GM19238 (cell line): ENCODE data around the gene NYNRIN.
"Not testable (repeated sequence)": the region's sequence is repeated elsewhere in the genome, so short reads cannot be mapped to it uniquely, and the experiment has no call there.

ENCODE experiments used
- DNase-seq: peaks from one replicate; pipeline ENCODE4 v3.0.0; 2011; ENCODE audit warnings: low spot score; ENCODE audit not compliant: insufficient read length

NYNRIN gene

DNA sequence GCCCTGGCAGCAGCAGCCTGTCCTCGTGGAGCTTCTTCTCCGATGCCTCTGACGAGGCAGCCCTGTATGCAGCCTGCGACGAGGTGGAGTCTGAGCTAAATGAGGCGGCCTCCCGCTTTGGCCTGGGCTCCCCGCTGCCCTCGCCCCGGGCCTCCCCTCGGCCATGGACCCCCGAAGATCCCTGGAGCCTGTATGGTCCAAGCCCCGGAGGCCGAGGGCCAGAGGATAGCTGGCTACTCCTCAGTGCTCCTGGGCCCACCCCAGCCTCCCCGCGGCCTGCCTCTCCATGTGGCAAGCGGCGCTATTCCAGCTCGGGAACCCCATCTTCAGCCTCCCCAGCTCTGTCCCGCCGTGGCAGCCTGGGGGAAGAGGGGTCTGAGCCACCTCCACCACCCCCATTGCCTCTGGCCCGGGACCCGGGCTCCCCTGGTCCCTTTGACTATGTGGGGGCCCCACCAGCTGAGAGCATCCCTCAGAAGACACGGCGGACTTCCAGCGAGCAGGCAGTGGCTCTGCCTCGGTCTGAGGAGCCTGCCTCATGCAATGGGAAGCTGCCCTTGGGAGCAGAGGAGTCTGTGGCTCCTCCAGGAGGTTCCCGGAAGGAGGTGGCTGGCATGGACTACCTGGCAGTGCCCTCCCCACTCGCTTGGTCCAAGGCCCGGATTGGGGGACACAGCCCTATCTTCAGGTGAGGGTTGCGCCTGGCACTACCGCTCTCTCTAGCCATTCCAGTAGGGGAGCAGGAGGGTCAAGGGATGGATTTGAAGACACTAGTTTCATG is 28.7 kb upstream of the NYNRIN start:
- DNase-seq, result no peak

DNA sequence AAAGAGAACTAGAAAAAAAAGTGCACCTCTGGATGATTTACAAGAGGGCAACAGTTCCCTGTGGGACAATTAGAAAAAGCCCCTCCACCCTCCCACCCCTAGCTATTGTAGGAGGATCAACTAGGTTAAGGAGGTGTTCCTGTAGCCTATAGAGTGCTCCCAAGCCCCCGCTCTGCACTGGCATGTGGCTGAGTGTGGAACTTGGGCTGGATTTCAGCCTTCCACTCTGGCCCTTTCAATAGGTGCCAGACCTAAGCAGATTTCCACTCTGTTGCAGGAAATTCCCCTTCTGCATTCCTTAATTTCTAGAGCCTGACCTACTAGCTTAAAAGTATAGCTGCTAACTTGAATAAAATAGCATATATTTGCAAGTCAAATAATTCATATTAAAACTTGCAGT is 28.1 kb upstream of the NYNRIN start:
- DNase-seq, result no peak

DNA sequence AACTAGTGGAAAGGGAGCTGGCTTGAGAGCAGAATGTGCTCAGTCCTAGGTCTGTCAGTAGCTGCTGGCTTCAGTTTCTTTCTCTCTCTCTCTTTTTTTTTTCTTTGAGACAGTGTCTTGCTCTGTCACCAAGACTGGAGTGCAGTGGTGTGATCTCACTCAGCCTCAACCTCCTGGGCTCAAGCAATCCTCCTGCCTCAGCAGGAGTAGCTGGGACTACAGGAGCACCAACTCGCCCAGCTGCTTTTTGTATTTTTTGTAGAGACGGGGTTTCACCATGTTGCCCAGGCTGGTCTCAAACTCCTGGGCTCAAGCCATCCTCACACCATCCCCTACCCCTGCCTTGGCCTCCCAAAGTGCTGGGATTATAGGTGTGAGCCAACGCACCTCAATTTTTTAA is 27.2 kb upstream of the NYNRIN start:
- not testable (repeated sequence) for DNase-seq

DNA sequence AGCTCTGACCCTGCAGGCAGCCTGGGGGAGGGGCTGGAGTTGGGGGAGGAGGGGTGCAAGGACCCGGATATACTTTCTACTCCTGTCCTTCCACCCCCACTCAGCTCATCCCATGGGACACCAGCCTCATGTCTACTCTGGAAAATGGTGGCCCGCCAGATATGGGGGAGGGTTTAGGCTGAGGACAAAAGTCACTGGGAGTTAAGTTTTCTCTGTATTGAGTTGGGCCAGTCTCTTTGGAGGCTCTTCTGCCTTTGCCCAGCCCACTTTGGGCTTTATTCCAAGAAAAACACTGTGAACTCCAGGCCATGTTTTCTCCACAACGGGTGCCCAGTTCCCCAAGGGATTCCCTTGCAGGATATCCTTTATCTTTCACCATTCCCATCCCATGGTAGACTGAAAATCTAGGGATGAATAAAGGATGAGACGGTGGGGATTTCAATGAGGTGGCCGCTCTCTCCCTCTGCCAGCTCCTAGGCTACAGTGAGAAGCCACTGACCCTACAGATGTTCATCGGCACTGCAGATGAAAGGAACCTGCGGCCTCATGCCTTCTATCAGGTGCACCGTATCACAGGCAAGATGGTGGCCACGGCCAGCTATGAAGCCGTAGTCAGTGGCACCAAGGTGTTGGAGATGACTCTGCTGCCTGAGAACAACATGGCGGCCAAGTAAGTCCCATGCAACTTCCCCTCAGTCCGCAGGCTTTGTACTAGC is 25.9 kb upstream of the NYNRIN start:
- DNase-seq, result no peak

DNA sequence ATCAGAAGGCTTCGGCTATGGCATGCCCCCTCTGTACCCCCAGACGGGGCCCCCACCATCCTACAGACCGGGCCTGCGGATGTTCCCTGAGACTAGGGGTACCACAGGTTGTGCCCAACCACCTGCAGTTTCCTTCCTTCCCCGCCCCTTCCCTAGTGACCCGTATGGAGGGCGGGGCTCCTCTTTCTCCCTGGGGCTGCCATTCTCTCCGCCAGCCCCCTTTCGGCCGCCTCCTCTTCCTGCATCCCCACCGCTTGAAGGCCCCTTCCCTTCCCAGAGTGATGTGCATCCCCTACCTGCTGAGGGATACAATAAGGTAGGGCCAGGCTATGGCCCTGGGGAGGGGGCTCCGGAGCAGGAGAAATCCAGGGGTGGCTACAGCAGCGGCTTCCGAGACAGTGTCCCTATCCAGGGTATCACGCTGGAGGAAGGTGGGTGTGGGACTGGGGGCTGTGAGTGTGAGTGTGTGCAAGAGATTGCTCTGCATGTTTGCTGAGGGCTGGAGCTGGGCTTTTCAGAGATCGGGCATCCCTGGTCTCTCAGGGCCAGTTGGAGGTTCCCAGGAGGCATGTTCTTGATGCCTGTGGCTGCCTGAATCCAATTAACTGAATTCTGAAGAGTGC is 22.2 kb upstream of the NYNRIN start:
- no peak for DNase-seq

DNA sequence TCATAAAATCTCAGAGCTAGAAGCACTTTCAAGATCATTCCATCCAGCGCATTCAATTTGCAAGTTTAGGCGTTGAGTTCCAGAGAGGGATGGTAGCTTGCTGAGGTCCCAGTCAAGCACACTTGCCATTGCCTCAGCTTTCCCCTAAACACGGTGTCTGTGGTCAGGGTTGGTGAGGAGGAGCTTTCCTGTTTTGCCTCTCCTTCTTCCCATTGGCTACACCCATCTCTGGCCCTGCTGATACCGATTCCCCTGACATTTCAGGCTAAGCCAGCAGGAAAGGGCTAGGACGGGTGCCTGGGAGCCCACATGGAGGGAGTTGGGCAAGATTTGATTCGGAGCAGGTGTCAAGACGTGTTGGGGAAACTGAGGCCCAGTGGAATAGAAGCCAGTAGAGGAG is 21.7 kb upstream of the NYNRIN start:
- DNase-seq, result no peak

DNA sequence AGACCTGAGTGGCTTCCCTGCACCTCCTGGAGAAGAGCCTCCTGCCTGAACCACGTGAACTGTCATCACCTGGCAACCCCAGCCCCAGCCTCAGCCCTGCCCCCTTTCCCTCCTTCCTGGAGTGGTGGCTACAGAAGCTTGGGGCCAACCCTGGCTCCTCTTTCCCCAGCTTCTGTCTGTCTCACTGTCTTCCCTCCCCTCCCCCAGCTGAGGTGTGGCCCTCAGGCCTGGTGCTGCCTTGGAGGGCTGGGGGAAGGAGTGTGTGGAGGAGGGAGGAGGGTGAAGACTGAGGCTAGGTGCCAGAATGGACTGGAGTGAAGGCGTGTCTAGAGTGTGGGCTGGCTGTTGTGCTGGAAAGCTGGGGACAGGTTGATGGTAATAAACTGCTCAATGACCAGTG is 21.1 kb upstream of the NYNRIN start:
- no peak for DNase-seq

DNA sequence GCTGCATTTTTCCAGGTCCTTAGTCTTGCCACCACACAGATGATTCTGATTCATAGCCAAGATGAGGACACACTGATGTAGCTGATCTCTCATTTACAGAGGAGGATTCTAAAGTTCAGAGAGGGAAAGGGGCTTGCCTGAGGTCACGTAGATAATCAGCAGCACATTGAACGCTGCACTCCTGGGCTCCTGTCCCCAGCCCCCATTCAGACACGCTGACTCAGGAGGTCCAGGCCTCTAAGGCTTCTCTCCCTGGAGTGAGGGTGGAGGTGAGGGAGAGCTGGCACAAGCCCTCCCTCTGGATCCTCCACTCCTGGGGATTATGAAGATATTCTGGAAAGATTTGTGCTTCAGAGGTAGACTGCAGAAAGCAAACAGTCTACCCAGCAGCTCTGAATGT is 20.5 kb upstream of the NYNRIN start:
- DNase-seq, result no peak

DNA sequence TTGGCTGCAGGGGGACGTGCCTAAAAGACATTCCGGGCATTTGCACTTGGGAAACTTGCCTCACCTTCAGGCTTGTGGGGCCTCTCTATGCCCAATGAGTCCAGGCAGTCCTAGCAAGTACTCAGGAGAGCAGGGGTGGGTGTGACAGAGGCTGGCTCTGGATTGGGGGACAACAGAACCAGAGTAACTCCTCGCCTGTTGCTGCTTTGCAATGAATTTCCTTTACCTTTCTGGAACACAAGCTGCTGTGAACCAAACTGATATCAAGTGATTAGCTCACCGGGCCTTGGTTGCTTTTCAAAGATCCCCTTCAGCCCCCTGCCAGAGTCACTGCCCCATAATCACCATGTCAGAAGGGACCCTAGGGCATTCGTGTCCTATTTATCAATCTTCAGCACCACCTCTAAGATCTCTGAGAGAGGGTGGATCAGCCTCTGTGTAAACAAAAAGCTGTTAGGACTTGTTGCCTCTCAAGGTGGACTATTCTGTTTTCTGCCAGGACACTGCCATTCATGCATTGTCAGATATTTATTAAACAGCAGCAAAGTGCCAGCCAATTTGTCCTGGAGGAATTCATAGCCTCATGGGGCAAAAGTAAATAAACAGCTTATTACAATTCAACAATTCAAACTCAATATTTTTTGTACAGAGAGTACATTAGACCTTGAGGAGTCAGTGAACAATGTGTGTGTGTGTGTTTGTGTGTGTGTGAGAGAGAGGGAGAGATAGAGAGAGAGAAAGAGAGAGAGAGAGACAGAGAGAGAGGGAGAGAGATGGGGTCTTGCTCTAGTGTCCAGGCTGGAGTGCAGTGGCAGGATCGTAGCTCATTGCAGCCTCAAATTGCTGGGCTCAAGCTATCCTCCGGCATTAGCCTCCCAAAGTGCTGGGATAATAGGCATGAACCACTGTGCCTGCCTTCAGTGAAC is 19.6 kb upstream of the NYNRIN start:
- no peak for DNase-seq

DNA sequence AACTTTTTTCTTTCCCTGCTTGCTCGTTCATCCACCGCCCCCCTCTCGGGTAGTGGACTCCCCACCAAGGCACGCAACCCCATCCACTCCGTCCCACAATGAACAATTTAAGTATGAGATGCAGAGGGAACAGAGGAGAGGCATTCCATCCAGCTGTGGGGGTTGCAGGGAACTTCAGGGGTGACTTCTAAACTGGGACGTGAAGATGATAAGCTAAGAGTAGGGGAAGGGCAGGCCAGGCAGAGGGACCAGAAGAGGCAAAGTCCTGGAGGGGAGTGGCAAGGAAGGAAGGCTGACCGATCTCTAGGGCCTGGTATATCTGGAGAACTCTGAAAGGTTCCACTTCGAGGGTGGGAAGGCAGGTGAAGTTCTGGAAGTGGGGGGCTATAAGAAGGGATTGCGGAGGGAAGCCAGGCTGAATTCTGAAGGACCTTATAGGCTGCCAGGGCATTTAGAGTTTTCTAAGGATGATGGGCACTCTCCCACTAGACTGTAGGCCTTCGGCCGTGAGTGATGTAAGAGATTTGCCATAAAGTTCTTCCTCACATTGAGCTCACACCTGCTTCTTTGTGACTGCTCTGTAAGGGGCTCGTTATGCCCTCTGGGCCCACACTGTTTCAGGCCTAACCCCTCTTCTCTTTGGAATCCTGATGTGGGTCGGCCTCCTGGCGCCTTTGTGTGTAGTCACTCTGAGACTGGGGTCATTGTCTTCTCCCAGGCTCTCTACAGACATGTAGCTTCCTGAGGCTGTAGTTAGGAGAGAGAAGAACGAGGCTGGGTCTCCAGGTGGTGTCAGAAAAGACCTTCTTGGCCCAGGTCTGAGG is 18.7 kb upstream of the NYNRIN start:
- no peak for DNase-seq

DNA sequence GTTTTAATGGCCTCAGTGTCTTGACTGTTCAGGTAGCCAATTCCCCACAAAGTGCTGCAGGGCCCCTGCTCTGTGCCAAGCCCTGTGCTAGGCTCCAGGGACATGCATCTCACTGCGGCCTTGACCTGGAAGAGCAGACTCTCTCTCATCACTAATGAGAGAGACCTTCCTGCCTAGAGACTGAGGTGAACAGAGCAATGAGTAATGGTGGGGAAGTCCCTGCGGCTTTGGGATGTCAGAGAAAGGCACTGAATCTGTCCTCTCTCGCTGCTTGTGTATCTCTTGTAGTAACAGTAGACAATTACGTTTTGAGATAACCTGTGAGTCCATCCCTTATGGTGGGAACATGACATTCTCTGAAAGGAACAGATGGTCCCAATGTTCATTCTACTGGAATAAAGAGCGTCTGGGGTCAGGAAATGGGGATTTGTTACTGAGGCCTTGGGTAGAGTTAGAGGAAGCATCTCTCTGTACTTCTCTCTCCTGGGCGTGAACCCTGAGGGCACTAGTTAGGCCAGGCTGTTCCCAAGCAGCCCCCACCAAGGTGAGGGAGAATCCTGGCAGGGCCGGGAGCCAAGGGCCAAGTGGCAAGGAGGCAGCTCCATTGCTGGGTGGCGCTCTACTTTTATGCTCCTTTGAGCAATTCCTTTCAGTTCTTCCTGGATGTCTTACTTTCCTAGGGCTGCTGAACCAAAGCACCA is 17.3 kb upstream of the NYNRIN start:
- DNase-seq, result no peak

DNA sequence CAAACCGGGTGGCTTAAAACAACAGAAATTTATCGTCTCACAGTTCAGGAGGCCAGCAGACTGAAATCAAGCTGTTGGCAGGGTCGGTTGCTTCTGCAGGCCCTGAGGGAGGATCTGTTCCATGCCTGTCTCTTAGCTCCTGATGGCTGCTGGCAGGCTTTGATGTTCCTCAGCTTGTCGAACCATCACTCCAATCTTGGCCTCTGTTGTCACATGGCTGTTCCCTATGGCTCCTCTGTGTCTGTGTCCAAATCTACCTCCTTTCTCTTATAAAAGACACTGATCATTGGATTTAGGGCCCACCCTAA is 16.8 kb upstream of the NYNRIN start:
- no peak for DNase-seq

DNA sequence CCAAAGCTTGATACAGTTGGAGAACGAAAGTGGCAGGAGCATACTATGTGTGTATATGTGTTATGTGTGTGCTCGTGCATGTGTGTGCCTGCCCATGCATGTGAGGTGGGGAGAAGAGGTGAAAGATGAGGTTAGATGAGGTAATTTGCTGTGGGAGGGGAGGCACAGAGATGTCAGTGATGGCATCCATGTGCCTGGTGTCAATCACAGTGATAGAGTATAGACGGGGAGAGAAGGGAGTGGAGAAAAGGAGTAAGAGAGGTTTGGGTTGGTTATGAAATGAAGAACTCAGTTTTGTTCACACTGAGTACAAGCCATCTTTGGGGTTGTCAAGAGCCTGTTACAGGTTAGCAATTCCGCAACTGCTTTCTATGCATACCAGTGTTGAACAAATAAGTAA is 14.6 kb upstream of the NYNRIN start:
- DNase-seq, result no peak

DNA sequence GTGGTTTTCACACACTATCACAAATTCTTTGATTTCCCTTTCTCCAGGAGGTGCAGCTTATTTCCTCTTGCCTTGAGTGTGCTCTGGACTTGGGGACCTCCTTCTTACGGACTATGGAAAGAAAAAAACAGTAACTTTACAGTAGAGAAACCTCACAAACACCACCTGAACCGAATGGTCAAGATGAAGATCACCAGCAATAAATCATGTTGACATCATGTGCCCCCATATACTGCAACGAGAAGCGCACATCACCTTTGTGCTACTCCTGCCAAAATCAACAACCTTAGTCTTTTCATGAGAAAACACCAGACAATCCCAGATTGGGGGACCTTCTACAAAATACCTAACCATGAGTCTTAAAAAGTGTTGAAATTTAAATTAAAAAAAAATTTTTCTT is 13.3 kb upstream of the NYNRIN start:
- no peak for DNase-seq

DNA sequence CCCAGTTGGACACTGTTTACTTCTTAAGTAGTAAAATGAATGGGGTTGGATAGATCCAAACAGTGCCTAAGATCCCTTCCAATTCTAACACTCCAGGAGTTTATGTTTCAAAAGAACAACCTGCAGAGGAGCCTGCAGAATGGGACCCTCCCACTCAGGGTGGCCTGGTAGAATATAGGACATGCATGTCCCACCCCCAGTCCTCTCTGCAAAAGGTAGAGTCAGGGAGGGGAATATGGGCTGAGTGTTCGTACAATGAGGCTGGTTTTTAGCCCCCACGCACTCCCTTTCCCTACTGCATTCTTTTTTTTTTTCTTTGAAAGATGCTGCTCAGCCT is 11.8 kb upstream of the NYNRIN start:
- no peak for DNase-seq

DNA sequence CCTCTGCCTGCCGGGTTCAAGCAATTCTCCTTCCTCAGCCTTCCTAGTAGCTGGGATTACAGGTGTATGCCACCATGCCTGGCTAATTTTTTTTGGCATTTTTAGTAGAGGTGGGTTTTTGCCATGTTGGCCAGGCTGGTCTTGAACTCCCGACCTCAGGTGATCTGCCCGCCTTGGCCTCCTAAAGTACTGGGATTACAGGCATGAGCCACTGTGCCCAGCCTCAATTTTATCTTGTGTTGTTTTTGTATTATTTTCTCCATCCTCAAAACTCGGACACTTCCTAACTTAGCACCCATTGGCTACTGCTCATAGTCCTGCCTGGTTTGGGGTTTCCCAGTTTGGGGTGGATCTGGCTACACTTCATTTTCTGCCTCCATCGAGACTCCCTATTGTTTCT is 11.2 kb upstream of the NYNRIN start:
- DNase-seq, result not testable (repeated sequence)

DNA sequence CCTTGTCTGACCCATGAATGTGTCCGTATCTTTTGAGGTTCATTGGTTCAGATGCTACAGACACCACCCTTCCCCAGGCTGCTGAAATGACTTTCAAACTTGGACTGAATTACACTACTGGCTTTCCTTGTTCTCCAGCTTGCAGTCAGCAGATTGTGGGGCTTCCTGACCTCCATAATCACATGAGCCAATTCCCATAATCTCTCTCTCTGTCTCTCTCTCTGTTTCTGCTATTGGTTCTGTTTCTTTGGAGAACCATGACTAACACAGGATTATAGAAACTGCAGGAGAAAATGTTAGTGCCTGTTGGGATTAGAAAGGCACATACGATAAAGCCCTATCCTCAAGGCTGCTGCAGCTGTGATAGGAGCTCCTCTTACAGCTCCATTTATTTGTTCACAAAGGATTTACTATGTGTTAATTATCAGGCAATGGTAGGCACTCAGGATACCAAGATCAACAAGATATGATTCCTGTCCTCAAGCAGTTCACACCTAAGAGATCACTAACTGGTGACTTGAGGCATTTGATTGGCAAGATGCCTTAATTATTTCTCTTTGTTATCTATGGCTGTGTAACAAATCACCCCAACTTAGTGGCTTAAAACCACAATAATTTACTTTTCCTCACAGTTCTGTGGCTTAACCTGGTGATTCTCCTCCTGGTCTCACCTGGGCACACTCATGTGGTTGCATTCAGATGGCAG is 10.2 kb upstream of the NYNRIN start:
- DNase-seq, result no peak

DNA sequence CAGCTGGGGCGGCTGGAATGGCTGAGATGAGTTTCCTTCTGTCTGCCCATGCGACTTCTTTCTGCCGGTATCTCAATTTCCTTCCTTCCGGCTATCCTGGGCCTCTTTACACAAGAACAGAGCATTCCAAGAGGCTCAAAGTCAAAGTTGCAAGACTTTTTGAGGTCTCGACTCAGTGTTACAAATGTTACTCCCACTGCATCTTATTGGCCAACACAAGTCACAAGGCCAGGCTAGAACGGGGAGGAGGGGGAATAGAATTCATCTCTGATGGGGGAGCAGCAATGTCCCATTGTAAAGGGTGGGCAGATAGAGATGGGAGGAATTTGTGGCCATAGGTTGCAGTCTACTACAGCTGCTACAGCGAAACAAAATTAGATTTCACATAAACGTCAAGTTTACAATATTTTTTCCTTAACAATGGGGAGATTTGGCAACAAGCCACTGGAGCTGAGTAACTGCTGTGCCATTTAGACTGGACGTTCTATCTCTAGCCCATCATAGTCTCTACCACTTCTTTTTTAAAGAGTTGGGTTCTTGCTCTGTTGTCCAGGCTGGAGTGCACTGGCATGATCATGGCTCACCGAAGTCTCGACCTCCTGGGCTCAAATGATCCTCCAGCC is 9.5 kb upstream of the NYNRIN start:
- DNase-seq, result no peak

DNA sequence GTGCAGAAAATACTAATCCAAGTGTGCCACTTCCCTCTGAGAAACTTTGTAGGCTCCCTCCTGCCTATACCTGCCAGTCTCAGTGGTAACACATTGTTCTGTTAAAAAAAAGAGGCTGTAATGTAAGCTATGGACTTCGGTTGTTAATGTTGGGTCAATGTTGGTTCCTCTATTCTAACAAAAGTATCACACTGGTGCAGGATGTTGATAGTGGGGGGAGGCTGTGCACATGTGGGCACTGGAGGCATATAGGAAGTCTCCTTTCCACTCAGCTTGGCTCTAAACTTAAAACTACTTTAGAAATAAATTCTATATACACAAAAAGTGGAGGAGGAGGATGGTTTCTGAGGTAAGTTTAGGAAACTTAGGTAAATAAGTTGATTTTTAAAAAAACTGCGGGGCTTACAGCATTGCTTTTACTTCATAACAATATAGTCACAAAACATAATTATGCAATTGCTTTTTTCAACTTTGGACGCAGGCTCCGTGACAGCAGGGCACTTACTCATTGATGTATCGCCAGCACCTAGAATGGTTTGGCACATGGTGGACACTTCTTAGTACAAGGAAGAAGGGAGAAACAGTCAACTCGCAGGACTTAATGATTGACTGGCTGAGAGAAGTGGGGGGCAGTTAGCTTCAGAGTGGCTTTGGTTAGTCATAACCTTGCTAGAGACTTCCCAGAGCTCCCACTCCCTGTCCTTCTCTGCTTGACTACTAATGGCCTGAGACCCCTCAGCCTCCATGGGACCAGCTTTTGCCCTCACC is 7.9 kb upstream of the NYNRIN start:
- no peak for DNase-seq
